ENCODE data around the gene PLEKHH2. TPM values are rescaled to one million over a fixed set of nuclear protein-coding genes. Genes with fewer than 3 reads are reported as not detected.
A peak's percentile ranks its signal among the peaks of the same experiment; 100 is the strongest.

The PLEKHH2 gene
- total RNA-seq, 4 donors from 2014 or later = 44.6 to 78.7 (median 48.0) TPM

GRCh38 chr2:43788646-43789045 is 151.6 kb downstream of the PLEKHH2 start:
- Histone ChIP-seq H3K9me3 (no peaks in the 10 kb centered on the region), H3K4me3 (no peak overlapping the region), H3K27me3 (no peaks in the 10 kb centered on the region), H3K36me3 (peaks cover 0 to 67% (median 0%) of the 10 kb centered on the region in 3 donors), H3K4me1 (peaks cover 0 to 4% (median 0%) of the 10 kb centered on the region in 4 donors), H3K27ac (no peak overlapping the region)
- TF ChIP-seq POLR2A (IDR thresholded peaks at IDR 0.05) = no peak
- TF ChIP-seq, protein P1, sequence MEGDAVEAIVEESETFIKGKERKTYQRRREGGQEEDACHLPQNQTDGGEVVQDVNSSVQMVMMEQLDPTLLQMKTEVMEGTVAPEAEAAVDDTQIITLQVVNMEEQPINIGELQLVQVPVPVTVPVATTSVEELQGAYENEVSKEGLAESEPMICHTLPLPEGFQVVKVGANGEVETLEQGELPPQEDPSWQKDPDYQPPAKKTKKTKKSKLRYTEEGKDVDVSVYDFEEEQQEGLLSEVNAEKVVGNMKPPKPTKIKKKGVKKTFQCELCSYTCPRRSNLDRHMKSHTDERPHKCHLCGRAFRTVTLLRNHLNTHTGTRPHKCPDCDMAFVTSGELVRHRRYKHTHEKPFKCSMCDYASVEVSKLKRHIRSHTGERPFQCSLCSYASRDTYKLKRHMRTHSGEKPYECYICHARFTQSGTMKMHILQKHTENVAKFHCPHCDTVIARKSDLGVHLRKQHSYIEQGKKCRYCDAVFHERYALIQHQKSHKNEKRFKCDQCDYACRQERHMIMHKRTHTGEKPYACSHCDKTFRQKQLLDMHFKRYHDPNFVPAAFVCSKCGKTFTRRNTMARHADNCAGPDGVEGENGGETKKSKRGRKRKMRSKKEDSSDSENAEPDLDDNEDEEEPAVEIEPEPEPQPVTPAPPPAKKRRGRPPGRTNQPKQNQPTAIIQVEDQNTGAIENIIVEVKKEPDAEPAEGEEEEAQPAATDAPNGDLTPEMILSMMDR (IDR thresholded peaks at IDR 0.05) = no peak
- TF ChIP-seq EP300 (IDR thresholded peaks at IDR 0.05) = no peak
- 81 to 86% methylated on average over 1 of the region's 1 CpG for WGBS, 2 donors
- no peak for DNase-seq (ENCODE audit: low spot score in 2 of 2)

- Histone ChIP-seq H3K27me3 (no peaks in the 10 kb centered on the region), H3K4me1 (peaks cover 0 to 4% (median 0%) of the 10 kb centered on the region in 4 donors), H3K4me3 (no peak overlapping the region), H3K27ac (peak overlapping the region in 3 of 4 donors; percentile 9 to 58 (median 29)), H3K36me3 (peaks cover 0 to 64% (median 0%) of the 10 kb centered on the region in 3 donors), H3K9me3 (no peaks in the 10 kb centered on the region)
- TF ChIP-seq POLR2A (IDR thresholded peaks at IDR 0.05) = no peak
- peak in 1 of 2 donors; percentile 46 for TF ChIP-seq EP300 (IDR thresholded peaks at IDR 0.05)
- WGBS, 2 donors = 53 to 59% methylated on average over 5 of the region's 5 CpGs
- DNase-seq (ENCODE audit: low spot score in 2 of 2) = no peak
These were observed 153.1 kb downstream of the PLEKHH2 start for GRCh38 chr2:43790147-43790546.

GRCh38 chr2:43791035-43791765 is 154.1 kb downstream of the PLEKHH2 start:
- H3K27ac ChIP-seq = no peak overlapping the region
- TF ChIP-seq POLR2A (IDR thresholded peaks at IDR 0.05) (no peak), EP300 (IDR thresholded peaks at IDR 0.05) (no peak)

DNA sequence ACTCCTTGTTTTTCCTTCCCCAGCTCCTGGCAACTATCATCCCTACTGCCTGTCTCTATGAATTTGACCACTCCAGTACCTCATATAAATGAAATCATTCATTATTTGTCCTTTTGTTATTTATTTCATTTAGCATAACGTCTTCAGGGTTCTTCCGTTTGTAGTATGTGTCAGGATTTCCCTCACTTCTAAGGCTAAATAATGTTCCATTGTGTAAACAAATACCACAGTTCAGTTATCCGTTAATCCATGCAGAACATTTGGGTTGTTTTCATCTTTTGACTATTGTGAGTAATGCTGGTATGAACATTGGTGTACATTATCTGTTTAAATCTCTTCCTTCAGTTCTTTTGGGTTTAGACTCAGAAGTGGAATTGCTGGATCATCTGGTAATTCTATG is 155.6 kb downstream of the PLEKHH2 start:
- TF ChIP-seq POLR2A (IDR thresholded peaks at IDR 0.05) (no peak), EP300 (IDR thresholded peaks at IDR 0.05) (no peak)
- TF ChIP-seq, protein P1 (IDR thresholded peaks at IDR 0.05) = no peak
- DNase-seq (ENCODE audit: low spot score in 2 of 2) = no peak
- Histone ChIP-seq H3K36me3 (peaks cover 0 to 67% (median 0%) of the 10 kb centered on the region in 3 donors), H3K27ac (no peak overlapping the region), H3K4me3 (no peak overlapping the region), H3K4me1 (peaks cover 0 to 4% (median 0%) of the 10 kb centered on the region in 4 donors), H3K27me3 (no peaks in the 10 kb centered on the region), H3K9me3 (no peaks in the 10 kb centered on the region)
- WGBS, 2 donors = 58 to 60% methylated on average over 3 of the region's 3 CpGs

More at GRCh38 chr2:43791035-43791765, 154.1 kb downstream of the PLEKHH2 start:
- peaks cover 0 to 68% (median 0%) of the 10 kb centered on the region in 3 donors for H3K36me3 ChIP-seq
- WGBS, 2 donors = 94 to 96% methylated on average over 2 of the region's 2 CpGs
- no peaks in the 10 kb centered on the region for H3K9me3 ChIP-seq
- H3K27me3 ChIP-seq = no peaks in the 10 kb centered on the region
- DNase-seq (ENCODE audit: low spot score in 2 of 2) = no peak
- no peak overlapping the region for H3K4me3 ChIP-seq
- H3K4me1 ChIP-seq = peaks cover 0 to 4% (median 0%) of the 10 kb centered on the region in 4 donors

DNA sequence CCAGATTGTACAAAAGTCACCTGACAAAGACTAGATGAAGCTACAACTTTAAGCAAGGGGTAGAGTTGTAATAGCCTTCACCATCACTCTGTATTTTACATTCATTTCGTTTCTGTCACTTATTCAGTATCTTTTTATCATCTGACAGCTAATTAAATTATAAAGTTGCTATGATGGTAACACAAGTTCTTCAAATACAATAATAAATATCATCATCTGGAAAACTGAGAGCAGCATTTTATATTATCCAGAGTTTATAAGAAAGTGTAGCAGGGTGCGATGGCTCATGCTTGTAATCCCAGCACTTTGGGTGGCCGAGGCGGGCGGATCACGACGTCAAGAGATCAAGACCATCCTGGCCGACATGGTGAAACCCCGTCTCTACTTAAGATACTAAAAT is 157.9 kb downstream of the PLEKHH2 start:
- no peak for DNase-seq (ENCODE audit: low spot score in 2 of 2)
- TF ChIP-seq EP300 (IDR thresholded peaks at IDR 0.05) (no peak), POLR2A (IDR thresholded peaks at IDR 0.05) (no peak)
- TF ChIP-seq, protein P1 (IDR thresholded peaks at IDR 0.05) = no peak
- H3K4me1 ChIP-seq = no peaks in the 10 kb centered on the region
- 95 to 97% methylated on average over 9 of the region's 9 CpGs for WGBS, 2 donors
- H3K9me3 ChIP-seq = no peaks in the 10 kb centered on the region
- no peak overlapping the region for H3K27ac ChIP-seq
- H3K36me3 ChIP-seq = peaks cover 0 to 54% (median 0%) of the 10 kb centered on the region in 3 donors
- H3K27me3 ChIP-seq = no peaks in the 10 kb centered on the region
- H3K4me3 ChIP-seq = no peak overlapping the region

DNA sequence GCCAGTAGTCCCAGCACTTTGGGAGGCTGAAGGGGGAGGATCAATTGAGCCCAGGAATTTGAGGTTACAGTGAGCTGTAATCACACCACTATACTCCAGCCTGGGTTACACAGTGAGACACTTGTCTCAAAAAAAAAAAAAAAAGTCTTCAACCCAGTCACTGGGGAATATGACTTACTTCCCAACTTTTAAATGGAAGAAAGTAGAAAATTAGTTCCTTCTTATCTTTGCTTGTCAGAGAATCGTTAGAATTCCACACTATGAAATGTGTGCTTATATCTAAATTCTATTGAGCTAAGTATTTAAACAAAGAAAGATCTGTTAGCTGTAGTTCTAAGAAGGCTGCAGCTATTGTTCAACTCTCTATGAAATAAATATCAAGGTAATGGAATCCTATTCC is 159.1 kb downstream of the PLEKHH2 start:
- TF ChIP-seq POLR2A (IDR thresholded peaks at IDR 0.05) (no peak), EP300 (IDR thresholded peaks at IDR 0.05) (no peak)
- TF ChIP-seq, protein P1 (IDR thresholded peaks at IDR 0.05) = no peak
- no peaks in the 10 kb centered on the region for H3K9me3 ChIP-seq
- H3K4me3 ChIP-seq = no peak overlapping the region
- H3K4me1 ChIP-seq = no peaks in the 10 kb centered on the region
- H3K36me3 ChIP-seq = peaks cover 0 to 48% (median 0%) of the 10 kb centered on the region in 3 donors
- H3K27ac ChIP-seq = no peak overlapping the region
- no peaks in the 10 kb centered on the region for H3K27me3 ChIP-seq
- 54 to 63% methylated on average over 1 of the region's 1 CpG for WGBS, 2 donors
- no peak for DNase-seq (ENCODE audit: low spot score in 2 of 2)
